Medulla oblongata (tissue), 1 donor: ENCODE measurements around the gene ARHGAP10.

Source experiments
- DNase-seq: peaks from one replicate; pipeline ENCODE4 v3.0.0-alpha.2; 2015; ENCODE audit errors: extremely low spot score

Gene ARHGAP10

GRCh38 chr4:147825451-147826287 lies 93.8 kb downstream of the ARHGAP10 start:
- DNase-seq = peak; percentile 47

DNA sequence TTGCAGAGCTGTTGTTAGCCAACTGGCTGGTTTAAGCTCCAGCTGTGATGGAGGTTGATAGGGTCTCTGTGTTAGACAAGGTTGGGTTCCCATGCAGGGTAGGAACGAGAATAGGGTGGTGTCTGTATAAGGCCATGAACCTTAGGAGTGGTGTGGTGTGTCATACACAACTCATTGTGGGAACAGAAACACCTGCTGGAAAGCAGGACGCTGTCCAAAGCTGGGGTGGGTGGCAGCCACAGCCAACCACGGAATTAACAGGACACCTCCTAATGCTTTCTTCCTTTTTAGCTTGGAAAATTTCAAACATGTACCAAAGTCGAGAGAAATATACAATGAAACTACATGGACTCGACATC lies 94.4 kb downstream of the ARHGAP10 start:
- no peak for DNase-seq

DNA sequence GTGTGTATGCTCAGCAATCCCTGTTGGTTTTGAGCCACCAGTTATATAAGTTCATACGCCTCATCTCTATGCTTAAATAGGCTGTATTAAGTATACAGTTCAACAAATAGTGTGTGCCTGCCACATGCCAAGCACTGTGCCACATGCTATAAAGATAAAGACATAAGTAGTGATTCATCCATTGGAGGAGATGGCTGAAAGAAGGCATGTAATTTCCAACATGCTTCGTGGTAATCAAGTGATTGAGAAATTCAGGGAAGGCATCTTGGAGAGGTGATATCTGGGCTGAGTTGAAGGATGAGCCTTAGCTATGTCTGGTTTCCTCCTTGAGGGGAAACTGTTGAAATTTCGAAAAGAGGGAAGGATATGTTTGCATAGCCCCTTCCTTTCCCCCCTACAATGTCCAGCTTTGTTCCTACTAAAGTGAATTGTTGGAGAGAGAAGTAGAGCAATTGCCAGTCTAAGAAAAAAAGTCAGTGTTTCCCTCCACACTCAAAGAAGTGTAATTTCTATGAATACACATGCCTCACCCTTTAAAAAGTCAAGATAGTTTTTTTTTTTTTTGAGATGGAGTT lies 96.5 kb downstream of the ARHGAP10 start:
- DNase-seq = no peak

- no peak for DNase-seq
These were observed 97.7 kb downstream of the ARHGAP10 start for GRCh38 chr4:147829401-147830101.

DNA sequence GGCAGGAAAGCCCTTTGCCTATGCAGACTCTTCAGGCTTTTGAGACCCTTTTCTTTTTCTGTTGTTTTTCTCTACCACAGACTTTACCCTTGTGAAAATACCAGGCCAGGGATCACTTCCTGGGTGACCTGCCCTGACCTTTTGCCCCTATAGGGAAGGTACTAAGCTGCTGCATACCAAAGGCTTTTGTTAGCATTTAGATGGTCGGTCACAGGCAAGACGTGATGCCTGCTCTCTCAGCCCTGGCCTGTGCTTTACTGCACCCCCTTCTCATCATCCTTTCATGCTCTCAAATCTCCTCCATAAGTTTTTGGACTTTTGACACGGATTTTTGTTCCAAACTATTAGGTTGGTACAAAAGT lies 98.2 kb downstream of the ARHGAP10 start:
- DNase-seq = no peak

- DNase-seq = no peak
These were observed 99.1 kb downstream of the ARHGAP10 start for GRCh38 chr4:147830987-147831386.

GRCh38 chr4:147831551-147832171 lies 99.8 kb downstream of the ARHGAP10 start:
- DNase-seq = peak; percentile 53

DNA sequence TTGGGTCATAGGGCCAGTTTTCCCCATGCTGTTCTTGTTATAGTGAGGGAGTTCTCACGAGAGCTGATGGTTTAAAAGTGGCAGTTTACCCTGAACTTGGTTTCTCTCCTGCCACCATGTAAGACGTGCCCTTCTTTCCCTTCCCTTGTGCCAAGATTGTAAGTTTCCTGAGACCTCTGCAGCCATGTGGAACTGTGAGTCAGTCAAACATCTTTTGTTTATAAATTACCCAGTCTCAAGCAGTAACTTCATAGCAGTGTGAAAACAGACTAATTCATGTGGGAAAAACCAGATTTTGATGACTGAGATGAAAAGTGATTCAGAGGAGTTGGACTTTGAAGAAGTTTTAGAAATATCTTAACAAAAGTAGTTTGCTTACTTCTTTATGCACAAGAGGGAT lies 101.4 kb downstream of the ARHGAP10 start:
- DNase-seq = no peak

GRCh38 chr4:147833741-147834140 lies 101.9 kb downstream of the ARHGAP10 start:
- DNase-seq = no peak

DNA sequence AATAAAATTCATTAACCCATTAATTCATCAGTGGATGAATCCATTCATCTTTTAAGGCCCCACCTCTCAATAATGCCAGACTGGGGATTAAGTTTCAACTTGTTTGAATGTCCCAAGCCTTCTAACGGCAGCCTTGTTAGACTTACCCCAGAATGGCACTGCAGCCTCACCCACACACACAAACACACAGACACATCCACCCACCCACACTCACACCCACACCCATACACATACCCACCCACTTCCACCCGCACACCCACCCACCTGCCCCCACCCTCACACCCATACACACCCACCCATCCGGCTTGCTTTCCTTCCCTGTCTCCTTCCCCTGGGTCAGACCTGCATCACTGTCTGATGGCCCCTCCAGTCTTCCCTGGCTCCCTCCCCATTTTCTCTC lies 102.6 kb downstream of the ARHGAP10 start:
- no peak for DNase-seq

GRCh38 chr4:147836807-147837206 lies 104.9 kb downstream of the ARHGAP10 start:
- no peak for DNase-seq

DNA sequence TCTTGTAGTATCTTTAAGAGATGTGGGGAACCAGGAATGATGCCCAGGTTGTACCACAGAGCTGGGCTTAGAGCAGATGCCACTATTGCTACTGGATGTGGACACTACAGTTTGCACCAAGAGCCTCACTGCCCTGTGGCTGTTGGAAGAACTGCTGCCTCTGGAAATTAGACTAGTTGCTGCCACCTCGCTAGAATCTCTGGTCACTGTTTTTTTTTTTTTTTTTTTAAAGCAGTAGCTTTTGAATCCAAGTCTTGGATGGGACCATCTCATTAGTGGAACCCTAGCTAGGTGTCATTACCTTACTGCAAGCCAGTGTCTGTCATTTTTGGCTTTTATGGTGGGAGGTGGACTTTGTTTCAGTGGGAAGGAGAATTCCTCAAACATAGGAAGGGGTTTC lies 105.5 kb downstream of the ARHGAP10 start:
- DNase-seq = no peak

- DNase-seq = no peak
These were observed 106.0 kb downstream of the ARHGAP10 start for GRCh38 chr4:147837854-147838253.

DNA sequence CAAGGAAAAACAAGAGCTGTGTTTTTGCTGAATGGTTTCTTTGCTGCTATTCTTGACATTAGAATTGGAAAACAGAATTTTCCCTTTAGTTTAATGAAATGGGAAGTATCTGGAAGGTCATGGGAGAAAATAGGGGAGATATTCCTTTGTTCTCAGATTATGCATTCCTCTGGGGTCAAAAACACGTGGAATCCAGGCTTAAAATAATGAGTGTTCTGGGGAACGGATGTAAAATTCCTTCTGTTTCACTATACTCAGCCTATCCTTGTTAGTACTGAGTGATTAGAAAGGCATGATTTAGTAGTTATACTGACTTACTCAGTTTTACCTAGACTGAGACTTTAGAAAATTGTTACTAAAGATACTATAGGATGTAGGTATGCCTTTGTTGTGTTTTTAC lies 107.3 kb downstream of the ARHGAP10 start:
- DNase-seq = no peak

GRCh38 chr4:147839663-147840062 lies 107.8 kb downstream of the ARHGAP10 start:
- DNase-seq = no peak

DNA sequence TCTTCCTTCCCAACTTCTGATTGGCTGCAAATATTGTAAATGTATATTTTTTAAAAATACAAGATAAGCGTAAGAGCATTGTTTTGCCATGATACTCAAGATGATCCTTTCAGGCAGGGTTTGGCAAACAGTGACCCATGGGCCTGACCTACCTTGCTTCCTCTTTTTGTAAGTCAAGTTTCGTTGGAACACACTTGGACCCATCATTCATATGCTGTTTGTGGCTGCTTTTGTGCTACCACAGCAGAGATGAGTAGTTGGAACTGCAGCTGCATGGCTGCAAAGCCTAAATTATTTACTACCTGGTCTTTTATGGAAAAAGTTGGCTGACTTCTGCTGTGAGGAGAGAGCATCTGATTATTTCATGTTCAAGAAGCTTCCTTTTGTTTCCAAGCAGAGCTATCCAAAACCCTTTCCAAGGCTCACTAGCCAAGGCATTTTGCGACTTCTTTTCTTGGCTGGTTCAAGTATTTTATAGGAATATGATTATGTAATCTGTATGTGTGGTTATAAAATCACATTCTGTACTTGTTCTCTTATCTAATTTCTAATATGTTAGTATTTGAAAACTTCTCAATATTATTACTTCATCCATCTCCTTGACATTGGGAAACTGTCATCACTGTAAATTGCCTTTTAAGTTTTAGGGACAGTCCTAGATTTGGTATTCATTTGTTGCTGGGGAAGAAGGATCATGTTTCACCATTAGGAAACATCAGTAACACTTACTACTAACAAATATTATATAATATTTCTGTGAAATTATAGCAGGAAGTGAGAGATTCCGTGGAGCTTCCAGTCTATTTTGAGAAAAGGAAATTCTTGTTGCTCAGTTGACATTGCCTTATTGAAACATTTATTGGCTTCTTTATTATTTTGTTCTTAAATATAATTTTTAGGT lies 109.2 kb downstream of the ARHGAP10 start:
- DNase-seq = no peak

DNA sequence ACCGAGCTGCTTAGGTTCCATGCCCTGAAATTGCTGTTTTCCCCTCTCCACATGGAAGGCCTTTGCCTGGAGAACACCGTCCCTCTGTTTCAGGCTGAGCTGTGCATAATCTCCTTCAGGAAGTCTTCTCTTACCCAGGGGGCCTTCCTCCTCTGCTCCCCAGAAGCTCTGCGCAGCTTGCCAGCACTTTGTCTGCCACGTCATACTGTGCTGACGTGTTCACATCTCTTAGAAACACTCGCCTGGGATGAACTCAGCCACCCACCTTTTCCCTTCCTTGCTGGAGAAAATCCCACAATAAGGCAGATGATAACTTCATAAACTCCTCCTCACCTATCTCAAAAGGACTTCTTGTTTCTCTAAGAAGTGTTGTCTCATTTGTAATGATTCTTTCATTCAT lies 110.7 kb downstream of the ARHGAP10 start:
- no peak for DNase-seq

- DNase-seq = no peak
These were observed 111.3 kb downstream of the ARHGAP10 start for GRCh38 chr4:147843162-147843561.

- no peak for DNase-seq
These were observed 112.9 kb downstream of the ARHGAP10 start for GRCh38 chr4:147844781-147845180.

DNA sequence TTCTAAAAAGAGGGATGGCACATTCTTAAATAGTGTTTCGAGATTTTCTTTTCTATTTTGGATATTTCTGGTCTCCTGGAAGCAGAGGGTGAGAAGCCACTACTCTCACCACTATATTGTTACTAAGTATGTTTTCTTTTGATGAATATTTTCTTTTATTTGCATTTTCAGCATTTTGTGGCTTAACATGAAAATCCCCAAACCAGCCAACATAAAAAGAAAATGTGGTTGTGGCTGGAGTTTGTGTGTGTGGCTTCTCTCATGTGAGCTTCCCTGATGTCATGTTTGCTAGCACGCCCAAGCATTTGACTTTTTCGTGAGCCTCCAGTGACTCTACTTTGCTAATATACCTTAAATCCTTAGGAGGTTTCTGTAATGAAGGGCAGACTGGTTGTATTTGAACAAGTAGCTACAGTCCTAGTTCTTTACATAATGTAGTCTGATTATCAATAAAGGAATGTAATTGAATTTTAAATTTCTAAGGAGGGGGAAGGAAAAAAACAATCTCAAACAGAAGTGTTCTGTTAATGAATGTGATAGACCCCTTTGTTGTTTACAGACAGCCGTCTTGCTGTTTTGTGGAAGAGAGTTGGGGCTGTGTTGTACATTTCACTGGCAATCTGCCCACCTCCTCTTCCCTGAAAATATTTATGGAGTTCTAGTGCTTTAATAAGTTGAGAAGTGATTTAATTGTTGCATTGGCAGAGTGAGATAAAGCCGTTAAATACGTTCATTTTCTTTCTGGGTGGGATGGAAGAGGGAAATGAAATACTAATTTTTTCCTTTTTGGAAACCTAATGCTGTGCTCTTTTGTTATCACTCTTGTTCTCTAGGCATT lies 114.6 kb downstream of the ARHGAP10 start:
- DNase-seq = no peak
